PFSK-1 (cell line): Measurements from ENCODE around the gene HDDC2.

ENCODE experiments used
- FOXP2 ChIP-seq: optimal IDR thresholded peaks from 2 replicates; pipeline ENCODE3; 2011; ENCODE audit warnings: borderline replicate concordance, control low read depth, inconsistent platforms; ENCODE audit not compliant: insufficient read depth; ENCODE audit errors: extremely low read length, extremely low read depth
- POLR2AphosphoS5 ChIP-seq: IDR thresholded peaks from 2 replicates; pipeline ENCODE4 v1.6.1; 2012; ENCODE audit warnings: low read depth, mild to moderate bottlenecking, control low read depth, low read length, moderate library complexity
- REST ChIP-seq, 2 experiments: IDR thresholded peaks; 2 replicates each; pipeline versions ENCODE4 v1.6.1 to v1.8.0; 2011 to 2012; ENCODE audit warnings: low read depth in 2 of 2, low read length in 2 of 2, control low read depth in 1 of 2, inconsistent platforms in 1 of 2, mild to moderate bottlenecking in 1 of 2, moderate library complexity in 1 of 2; ENCODE audit not compliant: insufficient read depth in 1 of 2
- SIN3A ChIP-seq: IDR thresholded peaks from 2 replicates; pipeline ENCODE4 v1.6.1; 2012; ENCODE audit warnings: mild to moderate bottlenecking, low read length, moderate library complexity, borderline replicate concordance; ENCODE audit not compliant: insufficient read depth
- TAF1 ChIP-seq: IDR thresholded peaks from 2 replicates; pipeline ENCODE4 v1.6.1; 2012; ENCODE audit warnings: low read length, control low read depth, borderline replicate concordance; ENCODE audit not compliant: insufficient read depth

The HDDC2 gene

GRCh38 chr6:125296471-125296870, 5.3 kb downstream of the HDDC2 start:
- no peak for TF ChIP-seq SIN3A
- no peak for TF ChIP-seq TAF1
- no peak for TF ChIP-seq FOXP2
- TF ChIP-seq REST (IDR thresholded peaks at IDR 0.05; ENCODE audit: insufficient read depth in 1 of 2, low read depth in 2 of 2, low read length in 2 of 2): no peak
- no peak for TF ChIP-seq POLR2AphosphoS5

- TF ChIP-seq POLR2AphosphoS5: no peak
- TF ChIP-seq FOXP2: no peak
- no peak for TF ChIP-seq SIN3A
- no peak for TF ChIP-seq REST (IDR thresholded peaks at IDR 0.05; ENCODE audit: insufficient read depth in 1 of 2, low read depth in 2 of 2, low read length in 2 of 2)
- TF ChIP-seq TAF1: no peak
Observed at GRCh38 chr6:125294925-125295324, 6.8 kb downstream of the HDDC2 start.

- TF ChIP-seq SIN3A (no peak), FOXP2 (no peak), REST (IDR thresholded peaks at IDR 0.05; ENCODE audit: insufficient read depth in 1 of 2, low read depth in 2 of 2, low read length in 2 of 2) (no peak), TAF1 (no peak)
Observed at GRCh38 chr6:125294036-125294435, 7.7 kb downstream of the HDDC2 start.

- no peak for TF ChIP-seq REST (IDR thresholded peaks at IDR 0.05; ENCODE audit: insufficient read depth in 1 of 2, low read depth in 2 of 2, low read length in 2 of 2)
- no peak for TF ChIP-seq POLR2AphosphoS5
- no peak for TF ChIP-seq TAF1
- TF ChIP-seq SIN3A: no peak
Observed at GRCh38 chr6:125293587-125293986, 8.2 kb downstream of the HDDC2 start.

GRCh38 chr6:125287718-125288117, 14.0 kb downstream of the HDDC2 start:
- TF ChIP-seq POLR2AphosphoS5 (no peak), SIN3A (no peak)

GRCh38 chr6:125285936-125286335, 15.8 kb downstream of the HDDC2 start:
- no peak for TF ChIP-seq POLR2AphosphoS5
- TF ChIP-seq FOXP2: no peak
- TF ChIP-seq REST (IDR thresholded peaks at IDR 0.05; ENCODE audit: insufficient read depth in 1 of 2, low read depth in 2 of 2, low read length in 2 of 2): no peak
- TF ChIP-seq SIN3A: no peak
- TF ChIP-seq TAF1: no peak
